ENCODE results near the gene TMEM168. TPM values are rescaled to one million over a fixed set of nuclear protein-coding genes. Genes with fewer than 3 reads are reported as not detected.

Gene TMEM168
- total RNA-seq, 1 experiment from 2014 or later: 13.1 TPM

GRCh38 chr7:112715525-112715924 is 74.7 kb downstream of the TMEM168 start:
- DNase-seq (ENCODE audit: low read depth): no peak

GRCh38 chr7:112714917-112715316 is 75.3 kb downstream of the TMEM168 start:
- DNase-seq (ENCODE audit: low read depth): no peak

Data from HT1080 (cell line).